H1 (cell line): ENCODE results near the gene CAMK2N2. TPM values are rescaled to one million over a fixed set of nuclear protein-coding genes. Genes with fewer than 3 reads are reported as not detected.

Experiments used
- CTCF ChIA-PET: fragments of 300-600 bp; sonication (Branson Sonifier 250); formaldehyde crosslinking; loops from one replicate; lab custom pipeline; 2021; ENCODE audit not compliant: partially characterized antibody; lab: Charles Lee
- POLR2A ChIA-PET: fragments of 300-600 bp; sonication (Branson Sonifier 250); formaldehyde crosslinking; loops from one replicate; lab custom pipeline; 2021; ENCODE audit warnings: inconsistent platforms; ENCODE audit not compliant: partially characterized antibody; lab: Charles Lee
- DNase-seq, 2 experiments: peaks; one replicate each; pipeline versions ENCODE4 v3.0.0 to v3.0.0-alpha.2; 2010 to 2022; ENCODE audit warnings: low spot score in 2 of 2, low read depth in 1 of 2, mixed read lengths in 1 of 2
- FAIRE-seq: peaks from 2 replicates; lab custom pipeline; 2011; peaks lifted over from hg19 to GRCh38; lab: Jason Lieb, UNC
- H2AFZ ChIP-seq: 2 replicates; pipeline ENCODE4 v1.8.1; 2012; ENCODE audit warnings: low read length, inconsistent platforms
- H2AK5ac ChIP-seq: 2 replicates; pipeline ENCODE4 v1.6.1; 2013; ENCODE audit warnings: low read depth, low read length
- H2BK120ac ChIP-seq: replicated peaks from 2 replicates; pipeline ENCODE3; 2013; ENCODE audit warnings: low read depth, low read length, inconsistent platforms
- H2BK12ac ChIP-seq: 2 replicates; pipeline ENCODE4 v1.6.1; 2013; ENCODE audit warnings: low read depth, low read length
- H2BK15ac ChIP-seq: 2 replicates; pipeline ENCODE4 v1.6.1; 2013; ENCODE audit warnings: low read length
- H2BK20ac ChIP-seq: 2 replicates; pipeline ENCODE4 v1.6.1; 2013; ENCODE audit warnings: low read length
- H2BK5ac ChIP-seq: 2 replicates; pipeline ENCODE4 v1.6.1; 2013; ENCODE audit warnings: low read depth, low read length
- H3K14ac ChIP-seq: 2 replicates; pipeline ENCODE4 v1.6.1; 2013; ENCODE audit warnings: inconsistent platforms; ENCODE audit not compliant: insufficient read length
- H3K18ac ChIP-seq: 2 replicates; pipeline ENCODE4 v1.6.1; 2013; ENCODE audit warnings: low read length; ENCODE audit errors: extremely low read depth
- H3K23ac ChIP-seq: 2 replicates; pipeline ENCODE4 v1.6.1; 2013; ENCODE audit warnings: inconsistent platforms; ENCODE audit not compliant: insufficient read length
- H3K23me2 ChIP-seq: 2 replicates; pipeline ENCODE4 v1.6.1; 2013; ENCODE audit warnings: low read depth, low read length
- H3K27ac ChIP-seq: 2 replicates; pipeline ENCODE4 v1.6.1; 2011; ENCODE audit warnings: low read depth, low read length, inconsistent platforms
- H3K27me3 ChIP-seq, 4 experiments: replicated peaks in 1 of 4; 1 replicate in 1 of 4; 2 replicates in 3 of 4; pipeline versions ENCODE4 v1.6.1 to v1.8.1; 2011 to 2013; ENCODE audit warnings: low read length in 3 of 4, mild to moderate bottlenecking in 3 of 4, inconsistent platforms in 2 of 4, mixed read lengths in 2 of 4, moderate library complexity in 1 of 4; ENCODE audit not compliant: control insufficient read depth in 3 of 4, insufficient read depth in 3 of 4; ENCODE audit errors: extremely low read depth in 1 of 4
- H3K36me3 ChIP-seq, 4 experiments: 2 replicates each; pipeline versions ENCODE4 v1.6.1 to v1.8.1; 2011 to 2013; ENCODE audit warnings: mild to moderate bottlenecking in 4 of 4, low read length in 3 of 4, moderate library complexity in 2 of 4, control low read depth in 1 of 4, inconsistent platforms in 1 of 4; ENCODE audit not compliant: insufficient read depth in 4 of 4, control insufficient read depth in 2 of 4
- H3K4ac ChIP-seq: replicated peaks from 2 replicates; pipeline ENCODE3; 2013; ENCODE audit warnings: low read length, low read depth, mixed read lengths, inconsistent platforms; ENCODE audit not compliant: insufficient read length
- H3K4me1 ChIP-seq, 4 experiments: replicated peaks in 1 of 4; 1 replicate in 1 of 4; 2 replicates in 3 of 4; pipeline versions ENCODE4 v1.6.1 to v1.8.1; 2011 to 2013; ENCODE audit warnings: low read length in 3 of 4, inconsistent platforms in 2 of 4, mixed read lengths in 1 of 4; ENCODE audit not compliant: insufficient read depth in 4 of 4, control insufficient read depth in 3 of 4
- H3K4me2 ChIP-seq, 2 experiments: 2 replicates each; pipeline versions ENCODE4 v1.6.1 to v1.8.1; 2011 to 2013; ENCODE audit warnings: low read depth in 2 of 2, low read length in 2 of 2, control low read depth in 1 of 2, inconsistent platforms in 1 of 2, mild to moderate bottlenecking in 1 of 2; ENCODE audit not compliant: insufficient read depth in 1 of 2
- H3K4me3 ChIP-seq, 4 experiments: fragments of 200-600, 300-600 bp in 1 of 4; sonication (generic), shearing (Covaris generic), sonication (Bioruptor Twin) in 1 of 4; 2 replicates each; pipeline versions ENCODE4 v1.5.1 to v1.8.1; 2011 to 2016; ENCODE audit warnings: low read length in 4 of 4, low read depth in 3 of 4, control low read depth in 2 of 4, inconsistent platforms in 2 of 4, mild to moderate bottlenecking in 2 of 4, mixed read lengths in 1 of 4, moderate library complexity in 1 of 4; ENCODE audit not compliant: insufficient read depth in 2 of 4; ENCODE audit errors: extremely low read depth in 1 of 4
- H3K56ac ChIP-seq: replicated peaks from 2 replicates; pipeline ENCODE3; 2013; ENCODE audit warnings: low read depth, mild to moderate bottlenecking, mixed read lengths, low read length, inconsistent platforms; ENCODE audit not compliant: insufficient read length
- H3K79me1 ChIP-seq: 2 replicates; pipeline ENCODE4 v1.6.1; 2013; ENCODE audit warnings: low read depth, low read length, control low read depth
- H3K79me2 ChIP-seq, 2 experiments: 2 replicates each; pipeline versions ENCODE4 v1.6.1 to v1.8.1; 2012 to 2013; ENCODE audit warnings: low read length in 2 of 2, mild to moderate bottlenecking in 2 of 2, inconsistent platforms in 1 of 2; ENCODE audit not compliant: insufficient read depth in 2 of 2, control insufficient read depth in 1 of 2
- H3K9ac ChIP-seq, 4 experiments: replicated peaks in 1 of 4; 1 replicate in 1 of 4; 2 replicates in 3 of 4; pipeline versions ENCODE4 v1.6.1 to v1.8.1; 2011 to 2013; ENCODE audit warnings: low read depth in 3 of 4, low read length in 3 of 4, control low read depth in 2 of 4, mild to moderate bottlenecking in 2 of 4, moderate library complexity in 2 of 4, inconsistent platforms in 1 of 4; ENCODE audit errors: extremely low read depth in 1 of 4
- H3K9me3 ChIP-seq, 2 experiments: 2 replicates each; pipeline versions ENCODE4 v1.6.1 to v1.8.1; 2012 to 2013; ENCODE audit warnings: mild to moderate bottlenecking in 2 of 2, moderate library complexity in 2 of 2, control low read depth in 1 of 2, inconsistent platforms in 1 of 2, low read depth in 1 of 2, low read length in 1 of 2, mixed read lengths in 1 of 2; ENCODE audit not compliant: insufficient read depth in 2 of 2
- H4K20me1 ChIP-seq, 2 experiments: replicated peaks in 1 of 2; 2 replicates each; pipeline versions ENCODE3 to v1.8.1; 2011 to 2013; ENCODE audit warnings: inconsistent platforms in 2 of 2, low read length in 2 of 2, mild to moderate bottlenecking in 1 of 2; ENCODE audit not compliant: insufficient read depth in 2 of 2, control insufficient read depth in 1 of 2
- H4K5ac ChIP-seq: 2 replicates; pipeline ENCODE4 v1.6.1; 2013; ENCODE audit warnings: low read length, low read depth, mixed read lengths, inconsistent platforms; ENCODE audit not compliant: insufficient read length
- H4K8ac ChIP-seq: 2 replicates; pipeline ENCODE4 v1.8.0; 2013; ENCODE audit warnings: mild to moderate bottlenecking, moderate library complexity, low read length, inconsistent platforms; ENCODE audit not compliant: insufficient read depth; ENCODE audit errors: extremely low read depth
- H4K91ac ChIP-seq: replicated peaks from 2 replicates; pipeline ENCODE3; 2013; ENCODE audit warnings: low read length, mixed read lengths, inconsistent platforms; ENCODE audit not compliant: insufficient read length
- EZH2 ChIP-seq: fragments of 200-600 bp; sonication (generic); IDR thresholded peaks from 2 replicates; pipeline ENCODE4 v1.7.1; 2012; ENCODE audit warnings: low read depth, mild to moderate bottlenecking, moderate library complexity, low read length, inconsistent platforms; ENCODE audit not compliant: severe bottlenecking
- POLR2A ChIP-seq, 2 experiments: IDR thresholded peaks; 1 replicate in 1 of 2; 2 replicates in 1 of 2; pipeline ENCODE4 v1.6.1; 2011; ENCODE audit warnings: low read depth in 2 of 2, low read length in 2 of 2, mild to moderate bottlenecking in 2 of 2; ENCODE audit errors: control extremely low read depth in 1 of 2
- SUZ12 ChIP-seq: fragments of 200-600 bp; sonication (generic); IDR thresholded peaks from 2 replicates; pipeline ENCODE4 v1.6.1; 2012; ENCODE audit warnings: mild to moderate bottlenecking, inconsistent platforms, low read length, moderate library complexity, mixed read lengths
- YY1 ChIP-seq: IDR thresholded peaks from 2 replicates; pipeline ENCODE4 v1.6.1; 2011; ENCODE audit warnings: low read depth, mild to moderate bottlenecking, low read length
- WGBS, 2 experiments: shearing (Covaris generic) in 1 of 2; methylation state at CpG; one replicate each; pipeline versions ENCODE4 v1.1.6 to v1.1.7; 2013 to 2015; ENCODE audit warnings: low lambda C conversion rate in 2 of 2, mixed read lengths in 2 of 2, inconsistent platforms in 1 of 2, low coverage in 1 of 2, missing lambda C conversion rate in 1 of 2; ENCODE audit not compliant: insufficient replicate concordance in 2 of 2, insufficient coverage in 1 of 2, insufficient read length in 1 of 2; ENCODE audit errors: extremely low coverage in 1 of 2, missing lambda C conversion rate in 1 of 2; 5-methylcytosine and 5-hydroxymethylcytosine counted together
- polyA plus RNA-seq, 7 experiments: library from polyadenylated mRNA; depleted of rRNA in 3 of 7; stranded (reverse) in 5 of 7; unstranded in 2 of 7; fragments of >200 nt in 5 of 7; fragments of 200-250 nt in 2 of 7; gene quantifications; 1 replicate in 5 of 7; 2 replicates in 1 of 7; 4 replicates in 1 of 7; pipeline versions ENCODE4 v1.2.1 to v1.2.3, GENCODE V29; 2011 to 2013; ENCODE audit warnings: missing spikeins in 2 of 7, mixed read lengths in 2 of 7
- total RNA-seq: library from RNA; stranded (reverse); fragmentation: NEBNext Ultra II Directional; extraction: Animal tissue kit (Norgen Biotek cat#: 25700); gene quantifications from 2 replicates; pipeline ENCODE4 v1.2.1, GENCODE V29; 2021
- TF ChIP-seq, protein P1 (sequence below), 3 experiments: IDR thresholded peaks; 1 replicate in 2 of 3; 2 replicates in 1 of 3; pipeline versions ENCODE4 v1.5.1 to v1.6.1; 2011; ENCODE audit warnings: low read length in 3 of 3, mild to moderate bottlenecking in 3 of 3, inconsistent platforms in 2 of 3, low read depth in 1 of 3, moderate library complexity in 1 of 3; ENCODE audit not compliant: insufficient read depth in 1 of 3; ENCODE audit errors: control extremely low read depth in 1 of 3
- TF ChIP-seq, protein P2 (sequence below): IDR thresholded peaks from 2 replicates; pipeline ENCODE4 v1.6.1; 2012; ENCODE audit warnings: inconsistent platforms

The CAMK2N2 gene
- total and polyA plus RNA-seq, 2 of the 8 experiments (the other 6 are each of a cell fraction or from before 2014, with no cell fraction given): 4.0 to 17.7 TPM

DNA sequence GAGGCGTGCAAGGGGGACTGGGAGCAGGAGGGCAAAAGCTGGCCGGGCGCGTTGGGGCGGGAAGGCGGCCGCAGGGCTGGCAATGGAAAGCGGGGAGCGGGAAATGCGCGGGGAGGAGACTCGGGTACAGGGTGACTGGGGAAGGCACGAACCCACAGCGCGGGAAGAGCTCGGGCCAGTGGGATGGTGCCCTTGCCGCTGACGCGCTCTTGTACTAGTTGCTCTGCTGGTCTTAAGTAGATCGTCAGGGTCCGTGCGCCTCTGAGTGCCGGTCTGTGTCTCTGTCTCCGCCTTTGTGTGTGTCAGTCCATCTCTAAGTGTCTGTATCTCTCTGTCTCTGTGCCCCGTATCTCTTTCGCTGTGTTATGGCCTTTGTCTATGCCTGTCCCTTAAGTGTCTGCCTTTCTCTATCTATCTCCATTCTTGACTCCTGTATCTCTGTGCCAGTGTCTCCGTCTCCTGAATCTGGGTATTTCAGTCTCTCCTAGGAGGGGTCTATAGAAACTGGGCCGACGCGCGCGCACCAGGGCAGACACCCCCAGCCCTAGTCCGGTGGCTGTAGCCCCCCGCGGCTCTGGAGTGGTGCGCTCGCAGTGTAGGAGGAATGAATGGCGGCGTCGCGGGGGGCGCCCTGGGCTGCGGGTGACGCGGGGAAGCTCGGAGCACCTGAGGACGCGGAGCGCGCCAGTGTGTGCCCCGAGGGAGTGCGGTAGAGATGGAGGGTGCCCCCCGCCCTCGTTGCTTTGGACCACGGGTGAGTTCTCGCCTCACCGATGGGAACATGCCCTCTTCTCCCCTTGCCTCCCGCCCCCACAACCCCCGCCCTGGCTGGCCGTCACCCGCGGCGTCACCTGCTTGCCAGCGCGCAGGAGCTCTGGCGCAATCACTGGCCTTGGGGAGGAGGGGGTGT is 756 bp upstream of the CAMK2N2 start:
- POLR2A ChIA-PET: interaction anchor here (0.7 to 3.1 kb wide), 6 partner anchors 12 to 75 kb away, joined by 3 to 9 read pairs (median 4); partner anchors contain the start of genes EEF1AKMT4 and FAM131A
- WGBS, 2 experiments: 2% methylated on average over 62 of the region's 66 CpGs; no CpG with 5 or more reads in 1 of the 2 experiments
- Histone ChIP-seq H2BK5ac (peak overlapping the region; percentile 52; the same call in 1 of the 2 replicates), H2BK15ac (0 out of 2 replicates have a peak overlapping the region, but pooled peaks have one; percentile 72), H3K36me3 (no peaks in the 10 kb centered on the region), H3K4me3 (peak overlapping the region; percentile 36 to 84 (median 74)), H2BK12ac (peak overlapping the region; percentile 39; the same call in 1 of the 2 replicates), H3K27me3 (peaks cover 7 to 50% (median 38%) of the 10 kb centered on the region in 4 experiments), H2BK20ac (no peak overlapping the region), H3K4me1 (peaks cover 0 to 17% (median 8%) of the 10 kb centered on the region in 4 experiments; a peak in 4 of 7 replicates), H3K27ac (no peak overlapping the region), H3K23me2 (peaks cover 22% of the 10 kb centered on the region), H3K4me2 (peak overlapping the region; percentile 89 to 100), H2BK120ac (no peak overlapping the region), H2AFZ (peak overlapping the region; percentile 95), H3K9me3 (no peaks in the 10 kb centered on the region), H4K5ac (no peak overlapping the region), H3K4ac (no peak overlapping the region), H3K79me2 (no peaks in the 10 kb centered on the region), H2AK5ac (no peak overlapping the region), H3K23ac (no peak overlapping the region), H3K79me1 (no peaks in the 10 kb centered on the region), H3K9ac (peak overlapping the region in 3 of 4 experiments; percentile 37 to 55 (median 45); a peak in 4 of 7 replicates), H3K14ac (no peak overlapping the region), H4K20me1 (peaks cover 13 to 19% of the 10 kb centered on the region in 2 experiments), H4K91ac (peak overlapping the region; percentile 66), H4K8ac (0 out of 2 replicates have a peak overlapping the region, but pooled peaks have one; percentile 0), H3K18ac (peak overlapping the region; percentile 60), H3K56ac (no peak overlapping the region)
- DNase-seq: peak in 1 of 2 experiments; percentile 58
- FAIRE-seq: no peak
- CTCF ChIA-PET: interaction anchor here (1.0 to 14.0 kb wide), 9 partner anchors 12 to 39 kb away, joined by 3 to 136 read pairs (median 7); partner anchors contain the start of genes EEF1AKMT4 and VWA5B2
- TF ChIP-seq, protein P1, sequence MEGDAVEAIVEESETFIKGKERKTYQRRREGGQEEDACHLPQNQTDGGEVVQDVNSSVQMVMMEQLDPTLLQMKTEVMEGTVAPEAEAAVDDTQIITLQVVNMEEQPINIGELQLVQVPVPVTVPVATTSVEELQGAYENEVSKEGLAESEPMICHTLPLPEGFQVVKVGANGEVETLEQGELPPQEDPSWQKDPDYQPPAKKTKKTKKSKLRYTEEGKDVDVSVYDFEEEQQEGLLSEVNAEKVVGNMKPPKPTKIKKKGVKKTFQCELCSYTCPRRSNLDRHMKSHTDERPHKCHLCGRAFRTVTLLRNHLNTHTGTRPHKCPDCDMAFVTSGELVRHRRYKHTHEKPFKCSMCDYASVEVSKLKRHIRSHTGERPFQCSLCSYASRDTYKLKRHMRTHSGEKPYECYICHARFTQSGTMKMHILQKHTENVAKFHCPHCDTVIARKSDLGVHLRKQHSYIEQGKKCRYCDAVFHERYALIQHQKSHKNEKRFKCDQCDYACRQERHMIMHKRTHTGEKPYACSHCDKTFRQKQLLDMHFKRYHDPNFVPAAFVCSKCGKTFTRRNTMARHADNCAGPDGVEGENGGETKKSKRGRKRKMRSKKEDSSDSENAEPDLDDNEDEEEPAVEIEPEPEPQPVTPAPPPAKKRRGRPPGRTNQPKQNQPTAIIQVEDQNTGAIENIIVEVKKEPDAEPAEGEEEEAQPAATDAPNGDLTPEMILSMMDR (IDR thresholded peaks at IDR 0.05; ENCODE audit: control extremely low read depth in 1 of 3, insufficient read depth in 1 of 3, low read depth in 1 of 3, low read length in 3 of 3): no peak
- peak; percentile 60; the same call in 1 of the 2 replicates for TF ChIP-seq SUZ12
- peak; percentile 47; the same call in 1 of the 2 replicates for TF ChIP-seq YY1
- TF ChIP-seq, protein P2, sequence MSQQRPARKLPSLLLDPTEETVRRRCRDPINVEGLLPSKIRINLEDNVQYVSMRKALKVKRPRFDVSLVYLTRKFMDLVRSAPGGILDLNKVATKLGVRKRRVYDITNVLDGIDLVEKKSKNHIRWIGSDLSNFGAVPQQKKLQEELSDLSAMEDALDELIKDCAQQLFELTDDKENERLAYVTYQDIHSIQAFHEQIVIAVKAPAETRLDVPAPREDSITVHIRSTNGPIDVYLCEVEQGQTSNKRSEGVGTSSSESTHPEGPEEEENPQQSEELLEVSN: peak; percentile 76
- TF ChIP-seq POLR2A (IDR thresholded peaks at IDR 0.05; ENCODE audit: control extremely low read depth in 1 of 2, low read depth in 2 of 2, low read length in 2 of 2): peak in 1 of 2 experiments; percentile 71; a peak in 1 of 3 replicates
- TF ChIP-seq EZH2: no peak
